Right cardiac atrium (tissue), 5 donors: ENCODE measurements around the gene PF4V1. TPM values are rescaled to one million over a fixed set of nuclear protein-coding genes. Genes with fewer than 3 reads are reported as not detected.

Experiments
- ATAC-seq, 2 donors: fragments of 200-7000 bp; cut with Tn5 transposase; one replicate each; pipeline versions ENCODE4 v1.8.0 to v1.9.1; 2020; ENCODE audit warnings: moderate library complexity in 2 of 2, mild to moderate bottlenecking in 1 of 2
- DNase-seq, 3 donors: peaks; one replicate each; pipeline ENCODE4 v3.0.0-alpha.2; 2020
- H3K27ac ChIP-seq: one replicate; pipeline ENCODE4 v1.5.1; 2013; ENCODE audit warnings: mild to moderate bottlenecking, low read length, control low read depth, moderate library complexity
- H3K27me3 ChIP-seq: one replicate; pipeline ENCODE4 v1.6.1; 2013; ENCODE audit not compliant: control insufficient read depth, insufficient read depth
- H3K4me1 ChIP-seq: one replicate; pipeline ENCODE4 v1.6.1; 2013; ENCODE audit warnings: low read length; ENCODE audit not compliant: control insufficient read depth, insufficient read depth
- H3K4me3 ChIP-seq: one replicate; pipeline ENCODE4 v1.5.1; 2013; ENCODE audit warnings: low read length, control low read depth
- H3K9me3 ChIP-seq: one replicate; pipeline ENCODE4 v1.6.1; 2013; ENCODE audit warnings: low read length; ENCODE audit not compliant: control insufficient read depth
- WGBS: extraction: QIAGEN DNeasy Blood & Tissue Kit; methylation state at CpG from one replicate; pipeline ENCODE4 v1.1.7; 2013; 5-methylcytosine and 5-hydroxymethylcytosine counted together
- intact Hi-C, 4 donors: fragments of 100-400 bp; cut with DNase I; formaldehyde crosslinking; loops; one replicate each; pipeline versions ENCODE4 v1.11.0 to v1.14.0; 2022 to 2023
- polyA plus RNA-seq: library from polyadenylated mRNA; stranded (reverse); fragments of 200-250 nt; gene quantifications from one replicate; pipeline ENCODE4 v1.2.3, GENCODE V29; 2013
- total RNA-seq, 4 donors: library from RNA; stranded (reverse); fragmentation: NEBNext Ultra II Directional; extraction: Animal tissue kit (Norgen Biotek cat#: 25700); gene quantifications; one replicate each; pipeline ENCODE4 v1.2.1, GENCODE V29; 2021
- donor health status: healthy with polysubstance abuse.
- donor health status: DM: no; HTN: yes; CAD: no.
- donor health status: DM: no; HTN: no; CAD: no.
- donor health status: DM: no; HTN: yes; CAD: no; lungs with severe emphysema.
- donor health status: DM: yes; HTN: yes; CAD: no.

The PF4V1 gene
- total and polyA plus RNA-seq, 5 donors = not detected

DNA sequence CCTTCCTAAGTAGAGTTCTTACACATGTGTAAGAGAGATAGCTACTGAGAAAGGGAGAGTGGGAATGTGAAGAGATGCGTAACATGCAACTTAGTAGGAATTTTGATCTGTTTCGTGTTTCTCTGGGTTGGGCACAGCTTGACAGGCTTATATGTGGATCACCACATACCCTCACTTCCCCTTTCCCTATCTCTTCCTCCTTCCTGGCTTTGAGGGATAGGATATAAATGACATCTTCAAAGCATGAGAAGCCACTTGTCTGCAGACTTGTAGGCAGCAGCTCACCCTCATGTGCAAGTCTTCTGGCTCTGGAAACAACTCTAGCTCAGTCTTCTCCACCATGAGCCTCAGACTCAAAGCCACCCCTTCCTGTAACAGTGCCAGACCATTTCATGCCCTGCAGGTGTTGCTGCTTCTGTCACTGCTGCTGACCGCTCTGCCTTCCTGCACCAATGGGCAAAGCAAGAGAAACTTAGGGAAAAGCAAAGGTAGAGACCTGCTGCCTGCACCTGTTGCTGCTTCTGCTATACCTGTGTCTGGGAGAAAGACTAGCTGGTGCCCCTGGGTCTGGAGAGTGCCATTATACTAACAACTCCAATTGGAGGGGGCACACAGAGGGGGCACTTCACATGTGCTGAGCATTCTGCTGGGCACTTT is 5.4 kb upstream of the PF4V1 start:
- 87% methylated on average over 3 of the region's 3 CpGs for WGBS
- H3K27me3 ChIP-seq = no peaks in the 10 kb centered on the region
- DNase-seq (no peak), ATAC-seq (peak in 1 of 2 donors; percentile 25)
- intact Hi-C loops = no loop called here
- H3K27ac ChIP-seq = no peak overlapping the region
- H3K4me1 ChIP-seq = no peaks in the 10 kb centered on the region
- H3K9me3 ChIP-seq = no peaks in the 10 kb centered on the region
- no peak overlapping the region for H3K4me3 ChIP-seq

DNA sequence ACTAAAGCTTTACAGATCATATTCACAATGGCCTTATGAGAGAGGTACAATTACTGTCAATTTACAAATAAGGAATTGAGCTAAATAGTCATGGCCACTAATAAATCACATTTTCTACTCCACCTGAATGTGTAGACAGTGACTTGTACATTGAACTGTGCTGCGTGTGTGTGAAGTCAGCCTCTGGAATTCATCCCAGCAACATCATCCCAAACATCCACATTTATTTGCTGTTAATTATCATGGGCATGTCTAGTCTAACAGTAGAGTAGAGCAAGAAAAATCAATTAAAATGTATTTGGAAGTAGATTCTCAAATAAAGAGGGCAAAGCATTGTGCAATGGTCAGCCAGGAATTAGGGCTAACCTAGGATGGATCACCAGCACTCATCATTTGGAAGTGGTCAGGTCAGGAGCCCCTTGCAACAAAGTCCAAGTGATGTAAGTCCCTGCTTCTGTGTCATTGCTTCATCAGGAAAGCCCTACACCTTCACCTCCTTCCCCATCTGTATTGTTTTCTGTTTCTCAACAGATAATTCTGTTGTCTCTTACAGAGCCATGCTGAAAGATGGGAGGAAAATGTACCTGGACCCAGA is 4.8 kb upstream of the PF4V1 start:
- no peak for DNase-seq
- no peaks in the 10 kb centered on the region for H3K27me3 ChIP-seq
- no peak overlapping the region for H3K27ac ChIP-seq
- H3K4me1 ChIP-seq = peaks cover 3% of the 10 kb centered on the region
- ATAC-seq = no peak
- no peaks in the 10 kb centered on the region for H3K9me3 ChIP-seq
- 85% methylated on average over 1 of the region's 1 CpG for WGBS
- no peak overlapping the region for H3K4me3 ChIP-seq
- intact Hi-C loops = no loop called here

DNA sequence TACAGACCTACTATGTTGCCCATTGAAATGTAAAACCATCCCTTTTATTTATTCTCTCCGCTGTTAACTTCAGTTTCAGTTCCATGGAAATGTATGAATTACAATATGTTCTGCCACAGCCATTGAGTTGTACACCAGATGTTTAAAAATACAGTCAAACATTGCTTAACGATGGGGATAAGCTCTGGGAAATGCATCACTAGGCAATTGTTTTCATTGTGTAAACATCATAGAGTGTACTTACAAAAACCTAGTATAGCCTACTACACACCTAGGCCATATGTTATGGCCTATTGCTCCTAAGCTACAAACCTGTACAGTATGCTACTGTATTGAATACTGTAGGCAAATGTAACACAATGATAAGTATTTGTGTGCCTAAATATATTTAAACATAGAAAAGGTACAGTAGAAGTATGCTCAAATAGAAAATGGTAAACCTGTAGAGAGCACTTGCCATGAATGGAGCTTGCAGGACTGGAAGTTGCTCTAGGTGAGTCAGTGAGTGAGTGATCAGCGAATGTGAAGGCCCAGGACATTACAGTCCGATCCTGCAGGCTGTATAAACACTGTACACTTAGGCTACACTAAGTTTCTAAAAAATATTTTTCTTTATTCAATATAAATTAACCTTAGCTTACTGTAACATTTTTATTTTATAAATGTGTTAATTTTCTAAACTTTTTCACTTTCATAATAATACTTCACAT is 2.7 kb upstream of the PF4V1 start:
- Histone ChIP-seq H3K4me3 (no peak overlapping the region), H3K27me3 (no peaks in the 10 kb centered on the region), H3K27ac (no peak overlapping the region), H3K9me3 (no peaks in the 10 kb centered on the region), H3K4me1 (peaks cover 3% of the 10 kb centered on the region)
- ATAC-seq = no peak
- 85% methylated on average over 4 of the region's 4 CpGs for WGBS
- intact Hi-C loops = no loop called here
- no peak for DNase-seq

DNA sequence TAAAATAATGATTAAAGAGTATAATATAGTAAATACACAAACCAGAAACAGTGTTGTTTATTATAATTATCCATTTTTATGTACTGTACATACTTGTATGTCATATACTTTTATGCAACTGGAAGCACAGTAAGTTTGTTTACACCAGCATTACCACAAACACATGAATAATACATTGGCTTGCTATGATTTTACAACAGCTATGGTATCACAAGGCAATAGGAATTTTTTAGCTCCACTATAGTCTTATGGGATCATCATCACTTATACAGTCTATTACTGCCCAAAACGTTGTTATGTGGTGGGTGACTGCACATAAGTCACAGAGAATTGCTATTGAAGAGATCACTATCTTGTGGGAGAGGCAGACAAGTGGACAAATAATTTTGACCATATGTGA is 1.8 kb upstream of the PF4V1 start:
- Histone ChIP-seq H3K9me3 (no peaks in the 10 kb centered on the region), H3K4me3 (no peak overlapping the region), H3K27ac (no peak overlapping the region), H3K4me1 (peaks cover 3% of the 10 kb centered on the region), H3K27me3 (no peaks in the 10 kb centered on the region)
- intact Hi-C loops = no loop called here
- DNase-seq (no peak), ATAC-seq (no peak)
- 66% methylated on average over 1 of the region's 1 CpG for WGBS

DNA sequence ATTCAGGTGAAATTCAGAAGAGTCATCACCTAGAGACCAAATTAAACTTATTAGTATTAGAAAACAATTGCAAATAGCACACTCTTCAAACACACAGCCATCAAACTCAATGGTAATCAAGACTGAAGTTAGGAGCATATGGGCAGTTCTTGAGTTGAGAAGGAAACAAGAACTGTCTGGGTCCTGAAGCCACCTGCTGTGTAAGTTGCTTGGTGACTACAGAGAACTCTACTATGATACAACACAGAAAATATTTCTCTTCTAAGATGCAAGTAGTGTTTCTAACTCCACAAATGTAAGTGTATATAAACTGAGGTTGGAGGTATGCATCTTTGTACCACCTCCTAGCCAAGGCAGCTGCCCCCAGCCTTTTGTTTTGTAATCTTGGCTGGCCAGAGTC is 325 bp upstream of the PF4V1 start:
- no peaks in the 10 kb centered on the region for H3K9me3 ChIP-seq
- intact Hi-C loops = no loop called here
- H3K27me3 ChIP-seq = no peaks in the 10 kb centered on the region
- H3K4me1 ChIP-seq = peaks cover 3% of the 10 kb centered on the region
- no peak overlapping the region for H3K27ac ChIP-seq
- H3K4me3 ChIP-seq = no peak overlapping the region
- DNase-seq (no peak), ATAC-seq (no peak)

DNA sequence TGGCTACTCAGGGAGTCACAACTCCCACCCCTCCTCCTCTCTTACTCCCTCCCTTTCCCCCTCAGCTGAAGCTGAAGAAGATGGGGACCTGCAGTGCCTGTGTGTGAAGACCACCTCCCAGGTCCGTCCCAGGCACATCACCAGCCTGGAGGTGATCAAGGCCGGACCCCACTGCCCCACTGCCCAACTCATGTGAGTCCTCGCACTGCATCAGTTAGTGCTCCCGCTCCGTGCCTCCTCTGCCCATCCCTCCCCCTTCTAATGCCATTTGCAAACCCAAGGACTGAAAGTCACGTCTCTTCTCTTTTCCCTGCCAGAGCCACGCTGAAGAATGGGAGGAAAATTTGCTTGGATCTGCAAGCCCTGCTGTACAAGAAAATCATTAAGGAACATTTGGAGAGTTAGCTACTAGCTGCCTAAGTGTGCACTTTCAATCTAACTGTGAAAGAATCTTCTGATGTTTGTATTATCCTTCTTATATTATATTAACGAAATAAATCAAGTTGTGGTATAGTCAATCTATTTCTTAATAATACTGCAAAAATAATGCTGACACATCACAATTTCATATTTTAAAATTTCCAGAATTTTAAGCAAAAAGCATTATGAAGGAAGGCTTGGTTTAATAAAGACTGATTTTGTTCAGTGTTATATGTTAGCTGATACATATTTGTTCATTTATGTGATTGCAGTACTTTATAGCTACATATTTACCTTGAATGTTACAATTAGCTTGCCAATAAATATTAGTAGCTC is 800 bp downstream of the PF4V1 start:
- Histone ChIP-seq H3K9me3 (no peaks in the 10 kb centered on the region), H3K27me3 (no peaks in the 10 kb centered on the region), H3K4me3 (no peak overlapping the region), H3K4me1 (peaks cover 3% of the 10 kb centered on the region), H3K27ac (no peak overlapping the region)
- WGBS = 37% methylated on average over 8 of the region's 8 CpGs
- DNase-seq = no peak
- intact Hi-C loops = no loop called here
- peak in 1 of 2 donors; percentile 24 for ATAC-seq

DNA sequence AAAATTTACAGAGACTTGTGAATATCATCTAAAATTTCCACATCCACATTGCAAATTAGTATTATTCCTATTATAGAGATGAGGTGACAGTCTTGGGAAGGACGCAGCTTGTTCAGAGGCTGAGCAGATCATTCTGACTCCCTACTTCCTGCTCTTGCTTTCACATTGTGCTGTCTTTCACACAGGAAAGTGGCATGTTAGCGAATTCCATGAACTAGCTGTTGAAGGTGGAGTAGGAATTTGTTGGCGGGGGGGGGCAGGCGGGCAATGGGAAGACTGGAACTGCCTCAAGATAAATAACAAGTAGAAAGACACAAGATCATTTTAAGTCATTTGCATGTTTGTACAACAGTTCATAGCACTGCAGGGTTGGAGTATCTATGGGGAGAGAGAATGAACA is 2.3 kb downstream of the PF4V1 start:
- WGBS = 66% methylated on average over 4 of the region's 4 CpGs
- Histone ChIP-seq H3K27ac (no peak overlapping the region), H3K4me1 (peaks cover 3% of the 10 kb centered on the region), H3K4me3 (no peak overlapping the region), H3K9me3 (no peaks in the 10 kb centered on the region), H3K27me3 (no peaks in the 10 kb centered on the region)
- no peak for ATAC-seq
- intact Hi-C loops = no loop called here
- DNase-seq = no peak

DNA sequence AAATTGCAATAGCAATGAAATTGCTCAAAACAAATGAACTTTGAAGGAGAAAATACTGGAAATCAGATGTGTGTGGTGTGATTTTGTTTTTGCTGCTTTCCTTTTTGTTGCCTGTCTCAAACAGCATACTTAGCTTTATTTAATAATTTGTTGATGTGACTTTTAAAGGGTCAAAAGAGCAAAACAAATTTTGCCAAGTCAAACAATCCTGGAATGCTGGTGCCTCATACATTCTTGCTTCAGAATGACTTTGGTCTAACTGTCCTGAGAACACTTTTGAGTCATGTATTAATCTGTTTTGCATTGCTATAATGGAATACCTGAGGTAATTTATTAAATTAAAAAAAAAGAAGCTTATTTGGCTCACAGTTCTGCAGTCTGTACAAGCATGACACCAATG is 3.4 kb downstream of the PF4V1 start:
- no peaks in the 10 kb centered on the region for H3K27me3 ChIP-seq
- no peak for DNase-seq
- no peak overlapping the region for H3K27ac ChIP-seq
- ATAC-seq = peak; percentile 31 to 33
- H3K9me3 ChIP-seq = no peaks in the 10 kb centered on the region
- H3K4me3 ChIP-seq = no peak overlapping the region
- intact Hi-C loops = no loop called here
- peaks cover 3% of the 10 kb centered on the region for H3K4me1 ChIP-seq

DNA sequence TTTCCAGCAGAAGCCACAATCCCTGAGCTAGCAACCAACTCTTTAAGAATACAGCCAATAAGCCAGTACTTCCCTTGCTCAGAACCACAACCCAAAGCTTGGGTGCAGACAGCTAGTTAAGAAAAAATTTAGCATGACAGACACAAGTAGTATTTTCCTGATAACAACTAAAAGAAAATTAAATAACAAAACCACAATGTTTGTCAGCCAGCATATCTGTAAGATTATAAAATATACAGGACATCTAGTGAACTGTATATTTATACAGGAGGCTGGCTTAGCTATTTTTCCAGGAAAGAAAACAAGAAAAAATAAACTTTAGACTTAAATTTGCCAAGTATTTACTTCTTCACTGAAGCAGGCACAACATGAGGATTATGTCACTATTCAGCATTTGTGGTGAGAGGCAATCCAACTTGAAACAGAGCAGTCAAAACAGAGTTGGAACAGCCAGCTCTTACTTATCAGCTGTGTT is 6.6 kb downstream of the PF4V1 start:
- no peaks in the 10 kb centered on the region for H3K4me1 ChIP-seq
- no peak overlapping the region for H3K4me3 ChIP-seq
- H3K9me3 ChIP-seq = no peaks in the 10 kb centered on the region
- no peak for DNase-seq
- no peaks in the 10 kb centered on the region for H3K27me3 ChIP-seq
- H3K27ac ChIP-seq = no peak overlapping the region
- peak; percentile 64 to 87 for ATAC-seq
- intact Hi-C loops = no loop called here

DNA sequence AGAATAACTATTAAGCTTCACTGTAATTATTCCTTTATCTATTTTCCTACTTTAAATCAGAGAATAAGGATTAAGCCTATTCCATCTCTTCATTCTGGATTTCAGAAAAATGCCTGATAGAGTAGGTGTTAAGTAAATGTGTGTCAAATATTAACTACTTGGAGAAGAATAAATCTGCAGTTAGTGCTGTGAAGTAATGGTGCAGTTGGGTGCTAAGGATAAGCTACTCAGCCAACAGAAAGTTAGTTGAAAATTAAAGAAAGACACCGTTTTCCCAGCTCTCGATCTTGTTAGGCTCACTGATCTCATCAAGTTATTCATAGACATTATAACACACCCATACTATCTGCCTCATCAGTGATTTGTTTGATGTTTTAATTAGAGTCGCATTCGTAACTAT is 7.1 kb downstream of the PF4V1 start:
- no peak overlapping the region for H3K27ac ChIP-seq

DNA sequence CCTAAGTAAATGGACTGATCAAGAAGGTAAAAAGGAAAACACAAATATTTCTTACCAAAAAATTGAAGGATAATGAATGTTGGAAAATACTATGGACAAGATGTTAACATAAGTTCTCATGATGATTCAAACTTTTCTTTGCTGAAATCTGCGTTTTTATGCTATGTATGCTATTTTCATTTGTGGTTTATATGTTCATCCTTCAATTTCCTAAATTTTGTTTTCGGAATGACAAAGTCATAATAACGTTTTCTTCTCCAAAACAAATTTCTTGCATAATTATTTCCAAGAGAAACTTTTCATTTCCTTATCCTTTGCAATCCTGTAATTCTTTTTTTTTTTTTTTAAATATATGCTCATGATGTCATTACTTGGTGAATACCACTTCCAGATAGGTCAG is 7.8 kb downstream of the PF4V1 start:
- ATAC-seq = no peak
- intact Hi-C loops = no loop called here
- H3K4me3 ChIP-seq = no peak overlapping the region
- DNase-seq = no peak
- WGBS = 62% methylated on average over 3 of the region's 3 CpGs
- no peak overlapping the region for H3K27ac ChIP-seq
- H3K4me1 ChIP-seq = no peaks in the 10 kb centered on the region
- no peaks in the 10 kb centered on the region for H3K9me3 ChIP-seq
- no peaks in the 10 kb centered on the region for H3K27me3 ChIP-seq

More for the DNA sequence above, 7.1 kb downstream of the PF4V1 start:
- intact Hi-C loops = no loop called here
- ATAC-seq (no peak), DNase-seq (no peak)
- Histone ChIP-seq H3K4me3 (no peak overlapping the region), H3K4me1 (no peaks in the 10 kb centered on the region), H3K9me3 (no peaks in the 10 kb centered on the region), H3K27me3 (no peaks in the 10 kb centered on the region)
- 43% methylated on average over 4 of the region's 4 CpGs for WGBS
